GM19324 (cell line): ENCODE results near the gene PLXDC2.

Experiments
- ATAC-seq: cut with Tn5 transposase; IDR thresholded peaks from one replicate; pipeline ENCODE4 v1.9.1; 2021; ENCODE audit warnings: mild to moderate bottlenecking, moderate library complexity; ENCODE audit not compliant: unreplicated experiment, low FRiP score

PLXDC2 gene

GRCh38 chr10:19931894-19932590 lies 115.8 kb downstream of the PLXDC2 start:
- no peak for ATAC-seq

DNA sequence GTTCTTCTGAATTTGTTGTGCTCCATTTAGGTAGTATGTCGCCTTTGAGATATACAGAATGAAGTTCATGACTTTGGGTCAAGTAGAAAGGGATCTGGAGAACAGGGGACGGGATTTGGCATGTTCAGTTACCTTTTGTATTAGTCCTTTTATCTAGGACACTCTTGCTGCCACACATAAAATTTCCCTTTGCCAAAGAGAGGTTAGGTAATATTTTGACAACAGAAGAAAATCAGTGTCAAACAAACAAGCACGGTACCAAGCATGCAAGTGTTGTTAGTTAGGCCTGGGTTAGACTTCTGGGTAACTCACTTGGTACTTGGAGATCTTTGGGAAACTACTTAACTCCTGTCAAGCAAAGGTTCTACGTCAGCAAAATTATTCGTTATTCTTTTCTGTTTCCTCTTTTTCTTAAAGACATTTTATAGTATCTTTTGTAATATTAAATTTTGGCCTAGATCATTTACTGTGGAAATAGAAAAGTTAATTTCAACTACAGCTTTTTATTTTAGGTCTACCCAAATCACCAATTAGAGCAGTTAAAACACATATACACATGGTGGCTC lies 116.7 kb downstream of the PLXDC2 start:
- ATAC-seq: no peak

DNA sequence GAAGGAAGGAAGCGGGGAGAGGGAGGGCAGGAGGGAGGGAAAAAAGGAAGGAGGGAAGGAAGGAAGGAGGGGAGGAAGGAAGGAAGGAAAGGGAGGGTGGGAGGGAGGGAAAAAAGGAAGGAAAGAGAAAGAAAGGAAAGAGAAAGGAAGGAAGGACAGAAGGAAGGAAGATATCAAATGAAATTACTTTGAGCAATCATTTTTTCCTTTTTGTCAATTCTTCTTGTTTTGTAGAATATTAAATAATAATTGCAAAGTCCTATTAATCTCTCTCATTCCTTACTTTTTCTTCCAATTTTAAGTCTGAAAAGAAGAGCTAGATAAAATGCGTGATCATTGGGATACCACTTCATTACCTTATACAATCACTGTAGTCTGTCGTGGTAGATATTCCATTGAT lies 117.5 kb downstream of the PLXDC2 start:
- ATAC-seq: no peak

GRCh38 chr10:19935176-19935575 lies 118.9 kb downstream of the PLXDC2 start:
- no peak for ATAC-seq

DNA sequence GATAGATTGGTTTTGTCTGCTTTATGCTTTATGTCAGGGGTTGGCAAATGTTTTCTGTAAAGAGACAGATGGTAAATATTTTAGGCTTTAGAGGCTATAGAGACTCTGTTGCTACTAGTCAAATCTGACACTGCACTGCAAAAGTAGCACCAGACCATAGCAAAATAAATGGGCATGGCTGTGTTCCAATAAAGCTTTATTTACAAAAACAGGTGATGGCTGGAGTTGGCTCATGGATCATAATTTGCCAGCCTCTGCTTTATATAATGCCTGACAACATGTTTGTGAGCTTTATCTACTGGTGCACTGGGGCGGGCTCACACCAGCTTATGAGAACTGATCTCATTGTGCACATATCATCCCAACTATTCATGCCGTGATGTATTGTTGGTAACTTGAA lies 120.1 kb downstream of the PLXDC2 start:
- no peak for ATAC-seq

DNA sequence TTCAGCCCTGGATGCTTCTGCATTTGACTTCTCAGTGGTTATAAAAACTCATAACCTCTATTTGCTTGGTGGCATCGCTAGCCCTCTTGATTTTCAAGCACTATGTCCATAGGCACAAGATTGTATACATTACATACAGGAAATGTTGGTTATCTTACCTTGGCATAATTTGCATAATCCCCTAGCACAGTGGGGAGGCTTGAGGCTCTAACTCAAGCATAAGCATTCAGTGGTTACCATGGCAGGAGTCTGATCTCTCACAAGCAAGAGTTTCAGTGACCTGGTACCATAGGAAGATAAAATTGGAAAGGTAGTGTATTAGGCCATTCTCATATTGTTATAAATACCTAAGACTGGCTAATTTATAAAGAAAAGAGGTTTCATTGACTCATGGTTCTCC lies 121.8 kb downstream of the PLXDC2 start:
- no peak for ATAC-seq

GRCh38 chr10:19941206-19941880 lies 125.1 kb downstream of the PLXDC2 start:
- no peak for ATAC-seq

- ATAC-seq: no peak
These were observed 128.9 kb downstream of the PLXDC2 start for GRCh38 chr10:19944911-19945663.

DNA sequence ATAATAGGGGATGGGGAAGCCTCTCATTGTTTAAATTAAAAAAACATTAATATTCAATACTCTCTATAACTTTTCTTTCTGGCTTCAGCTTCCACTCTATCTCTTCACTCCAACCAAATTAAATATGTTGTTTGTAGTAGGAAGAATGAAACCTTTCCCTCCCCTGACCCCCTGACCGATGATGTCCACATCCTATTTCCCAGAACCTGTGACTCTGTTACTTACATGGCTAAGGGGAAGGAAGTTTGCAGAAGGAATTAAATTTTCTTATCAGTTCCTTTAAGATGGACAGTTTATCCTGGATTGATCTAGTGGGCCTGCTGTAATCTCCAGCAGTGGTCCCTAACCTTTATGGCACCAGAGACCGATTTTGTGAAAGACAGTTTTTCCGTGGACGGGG lies 130.0 kb downstream of the PLXDC2 start:
- ATAC-seq: no peak

GRCh38 chr10:19946791-19947190 lies 130.6 kb downstream of the PLXDC2 start:
- ATAC-seq: peak; percentile 74

GRCh38 chr10:19947215-19947614 lies 131.0 kb downstream of the PLXDC2 start:
- ATAC-seq: peak; percentile 35

GRCh38 chr10:19947656-19948055 lies 131.4 kb downstream of the PLXDC2 start:
- no peak for ATAC-seq

DNA sequence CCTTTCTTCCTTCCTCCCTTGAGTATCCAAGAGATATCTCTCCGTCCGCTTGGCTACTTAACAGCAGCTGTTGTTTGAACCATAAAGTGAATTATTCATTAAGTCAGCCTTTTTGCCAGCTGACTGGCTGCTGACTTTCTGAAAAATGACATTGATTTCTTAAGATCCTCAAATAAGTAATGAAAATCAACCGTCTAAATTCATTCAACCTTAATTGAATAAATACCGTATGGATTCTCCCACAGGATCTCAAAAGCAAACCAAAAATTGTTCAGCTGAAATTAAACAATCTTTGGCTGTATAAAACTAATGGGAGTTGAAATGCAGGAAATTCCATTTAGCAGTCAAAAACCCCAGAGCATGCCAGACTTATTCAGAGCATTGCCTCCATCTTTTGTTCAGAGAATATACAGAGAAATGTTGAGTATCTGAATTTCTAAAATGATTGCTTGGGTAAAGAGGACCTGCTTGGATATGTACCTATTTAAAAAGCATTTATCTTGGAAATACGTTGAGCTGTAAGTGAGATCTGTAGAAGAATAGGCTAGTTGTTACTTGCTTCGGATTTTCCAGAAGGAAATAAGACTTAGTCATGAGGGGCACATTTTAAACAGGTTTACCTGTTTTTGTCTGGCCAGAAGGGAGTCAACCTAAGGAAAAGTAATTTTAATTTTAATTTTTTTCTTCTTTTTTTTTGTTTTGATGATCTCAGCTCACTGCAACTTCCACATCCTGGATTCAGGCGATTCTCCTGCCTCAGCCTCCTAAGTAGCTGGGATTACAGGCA lies 136.2 kb downstream of the PLXDC2 start:
- no peak for ATAC-seq

GRCh38 chr10:19954601-19955000 lies 138.4 kb downstream of the PLXDC2 start:
- no peak for ATAC-seq

GRCh38 chr10:19956516-19957032 lies 140.3 kb downstream of the PLXDC2 start:
- ATAC-seq: no peak

GRCh38 chr10:19958787-19959186 lies 142.6 kb downstream of the PLXDC2 start:
- ATAC-seq: peak; percentile 89

- no peak for ATAC-seq
These were observed 145.1 kb downstream of the PLXDC2 start for GRCh38 chr10:19961076-19962053.

GRCh38 chr10:19964625-19965024 lies 148.4 kb downstream of the PLXDC2 start:
- ATAC-seq: no peak

- no peak for ATAC-seq
These were observed 150.5 kb downstream of the PLXDC2 start for GRCh38 chr10:19966751-19967150.
